GM23338 (cell line): ENCODE data around the gene RAB31. TPM values are rescaled to one million over a fixed set of nuclear protein-coding genes. Genes with fewer than 3 reads are reported as not detected.

ENCODE experiments used
- ATAC-seq: fragments of 200-7000 bp; cut with Tn5 transposase; 3 replicates; pipeline ENCODE4 v1.9.1; 2020
- DNase-seq: peaks from one replicate; pipeline ENCODE4 v3.0.0-alpha.2; 2015; ENCODE audit warnings: low spot score
- H2AFZ ChIP-seq: fragments of 200-600 bp; sonication (generic); 2 replicates; pipeline ENCODE4 v1.8.0; 2016; ENCODE audit warnings: antibody characterized with exemption, mild to moderate bottlenecking, moderate library complexity
- H3F3A ChIP-seq: fragments of 200-600 bp; sonication (generic); replicated peaks from 2 replicates; pipeline ENCODE4 v1.8.0; 2017; ENCODE audit warnings: antibody characterized with exemption, mixed run types, low read depth
- H3K27ac ChIP-seq: fragments of 200-600 bp; sonication (generic); 2 replicates; pipeline ENCODE4 v1.6.1; 2016; ENCODE audit warnings: low read depth
- H3K27me3 ChIP-seq: fragments of 200-600 bp; sonication (generic); 2 replicates; pipeline ENCODE4 v1.8.0; 2016; ENCODE audit warnings: mild to moderate bottlenecking, mixed run types, moderate library complexity; ENCODE audit not compliant: insufficient read depth
- H3K36me3 ChIP-seq: fragments of 200-600 bp; sonication (generic); 2 replicates; pipeline ENCODE4 v1.8.0; 2016; ENCODE audit warnings: mild to moderate bottlenecking; ENCODE audit not compliant: insufficient read depth
- H3K4me1 ChIP-seq: fragments of 200-600 bp; sonication (generic); 2 replicates; pipeline ENCODE4 v1.8.0; 2016; ENCODE audit warnings: mild to moderate bottlenecking, moderate library complexity; ENCODE audit not compliant: insufficient read depth
- H3K4me2 ChIP-seq: fragments of 200-600 bp; sonication (generic); 2 replicates; pipeline ENCODE4 v1.7.1; 2017; ENCODE audit warnings: mixed run types
- H3K4me3 ChIP-seq: fragments of 200-600 bp; sonication (generic); 2 replicates; pipeline ENCODE4 v1.6.1; 2016; ENCODE audit warnings: mixed run types
- H3K79me2 ChIP-seq: fragments of 200-600 bp; sonication (generic); replicated peaks from 2 replicates; pipeline ENCODE4 v1.8.0; 2017; ENCODE audit warnings: mild to moderate bottlenecking; ENCODE audit not compliant: insufficient read depth
- H3K9me2 ChIP-seq: fragments of 200-600 bp; sonication (generic); 2 replicates; pipeline ENCODE4 v1.8.0; 2017; ENCODE audit not compliant: insufficient read depth
- H4K20me1 ChIP-seq: fragments of 200-600 bp; sonication (generic); replicated peaks from 2 replicates; pipeline ENCODE4 v1.8.0; 2017; ENCODE audit warnings: mild to moderate bottlenecking; ENCODE audit not compliant: insufficient read depth
- H3K27ac Mint-ChIP-seq: 2 replicates; pipeline ENCODE4 v1.8.0; 2020; ENCODE audit warnings: inconsistent platforms, mild to moderate bottlenecking, moderate library complexity, mixed read lengths
- H3K27me3 Mint-ChIP-seq: 3 replicates; pipeline ENCODE4 v1.8.0; 2022; ENCODE audit warnings: low read depth, mild to moderate bottlenecking, moderate library complexity, mixed read lengths, inconsistent platforms; ENCODE audit not compliant: insufficient read depth, poor library complexity
- H3K36me3 Mint-ChIP-seq: 3 replicates; pipeline ENCODE4 v1.8.0; 2021; ENCODE audit warnings: low read depth, mild to moderate bottlenecking, inconsistent platforms, moderate library complexity, mixed read lengths
- H3K4me1 Mint-ChIP-seq: 3 replicates; pipeline ENCODE4 v1.8.0; 2020; ENCODE audit warnings: mild to moderate bottlenecking, inconsistent platforms, mixed read lengths
- H3K4me3 Mint-ChIP-seq: 3 replicates; pipeline ENCODE4 v1.8.0; 2021; ENCODE audit warnings: moderate library complexity, mild to moderate bottlenecking, inconsistent platforms, mixed read lengths
- H3K9me3 Mint-ChIP-seq: 3 replicates; pipeline ENCODE4 v1.8.0; 2020; ENCODE audit warnings: moderate library complexity, mild to moderate bottlenecking, inconsistent platforms, mixed read lengths
- CREB1 ChIP-seq: fragments of 250-450 bp; sonication (Bioruptor Pico); IDR thresholded peaks from 2 replicates; pipeline ENCODE4 v1.5.0; 2020; ENCODE audit warnings: low read depth, mild to moderate bottlenecking, moderate library complexity
- CTCF ChIP-seq, 2 experiments: fragments of 200-600 bp in 1 of 2; sonication (generic) in 1 of 2; conservative IDR thresholded peaks; 2 replicates each; pipeline versions ENCODE4 v1.5.1 to v1.6.1; 2016 to 2017; ENCODE audit warnings: antibody characterized with exemption in 2 of 2, low read depth in 2 of 2, mild to moderate bottlenecking in 2 of 2, moderate library complexity in 1 of 2
- ETS1 ChIP-seq: IDR thresholded peaks from 2 replicates; pipeline ENCODE4 v1.6.1; 2016; ENCODE audit warnings: antibody characterized with exemption
- EZH2 ChIP-seq: fragments of 200-600 bp; sonication (generic); IDR thresholded peaks from one replicate; pipeline ENCODE4 v1.8.0; 2017; ENCODE audit warnings: antibody characterized with exemption, mild to moderate bottlenecking, low read depth; ENCODE audit not compliant: unreplicated experiment
- JUNB ChIP-seq: IDR thresholded peaks from one replicate; pipeline ENCODE4 v1.6.1; 2016; ENCODE audit warnings: antibody characterized with exemption; ENCODE audit not compliant: unreplicated experiment
- NANOG ChIP-seq: IDR thresholded peaks from 2 replicates; pipeline ENCODE4 v1.6.1; 2016; ENCODE audit warnings: antibody characterized with exemption, borderline replicate concordance
- POLR2AphosphoS5 ChIP-seq: IDR thresholded peaks from 2 replicates; pipeline ENCODE4 v1.6.1; 2016; ENCODE audit warnings: antibody characterized with exemption, low read depth
- STAT1 ChIP-seq: IDR thresholded peaks from one replicate; pipeline ENCODE4 v1.6.1; 2016; ENCODE audit warnings: antibody characterized with exemption; ENCODE audit not compliant: unreplicated experiment
- ZNF331 ChIP-seq: fragments of 250-450 bp; sonication (Bioruptor Pico); IDR thresholded peaks from 2 replicates; pipeline ENCODE4 v1.5.0; 2020; ENCODE audit warnings: low read depth, mild to moderate bottlenecking, moderate library complexity
- ZNF462 ChIP-seq: fragments of 250-450 bp; sonication (Bioruptor Pico); IDR thresholded peaks from 2 replicates; pipeline ENCODE4 v1.5.0; 2020; ENCODE audit warnings: mild to moderate bottlenecking, moderate library complexity
- polyA plus RNA-seq: library from polyadenylated mRNA; unstranded; fragments of >200 nt; fragmentation: Nextera tagmentation; extraction: Ambion mirVana; gene quantifications from 2 replicates; pipeline ENCODE4 v1.2.1, GENCODE V29; 2016
- total RNA-seq: library from RNA; depleted of rRNA; stranded (reverse); fragments of >200 nt; shearing (Covaris generic); gene quantifications from 2 replicates; pipeline ENCODE4 v1.2.3, GENCODE V29; 2014

Gene RAB31
- total and polyA plus RNA-seq, 2 experiments from 2014 or later, result 33.8 to 46.1 TPM

GRCh38 chr18:9858642-9859041 is 150.5 kb downstream of the RAB31 start:
- Histone ChIP-seq H3K4me2 (no peak overlapping the region), H2AFZ (no peak overlapping the region)

More at GRCh38 chr18:9858642-9859041, 150.5 kb downstream of the RAB31 start:
- peaks cover 5% of the 10 kb centered on the region for H3K27me3 Mint-ChIP-seq
- TF ChIP-seq EZH2 (no peak), ZNF462 (CRISPR knock-in tag) (no peak), ETS1 (no peak), ZNF331 (CRISPR knock-in tag) (no peak), STAT1 (no peak), POLR2AphosphoS5 (no peak), JUNB (no peak), NANOG (no peak), CREB1 (CRISPR knock-in tag) (no peak), CTCF (conservative IDR thresholded peaks at IDR 0.05; ENCODE audit: low read depth in 2 of 2) (no peak)
- DNase-seq, result no peak
- Histone ChIP-seq H3K27ac (no peak overlapping the region), H3K27me3 (no peaks in the 10 kb centered on the region), H3K36me3 (no peaks in the 10 kb centered on the region), H3K4me1 (no peaks in the 10 kb centered on the region), H3F3A (no peaks in the 10 kb centered on the region), H3K79me2 (no peaks in the 10 kb centered on the region), H3K9me2 (no peaks in the 10 kb centered on the region), H3K4me3 (no peak overlapping the region), H4K20me1 (no peaks in the 10 kb centered on the region)
- H3K27ac Mint-ChIP-seq, result no peak overlapping the region
- H3K36me3 Mint-ChIP-seq, result no peaks in the 10 kb centered on the region; the same call in 2 of the 3 replicates
- peaks cover 2% of the 10 kb centered on the region; the same call in 1 of the 3 replicates for H3K4me1 Mint-ChIP-seq
- no peak overlapping the region for H3K4me3 Mint-ChIP-seq
- H3K9me3 Mint-ChIP-seq, result no peaks in the 10 kb centered on the region
- no peak for ATAC-seq
